CD14-positive monocyte (primary cell): ENCODE data around the gene CTAGE1. TPM values are rescaled to one million over a fixed set of nuclear protein-coding genes. Genes with fewer than 3 reads are reported as not detected.

Experiments
- DNase-seq, 3 donors: peaks; one replicate each; pipeline ENCODE4 v3.0.0-alpha.2; 2011 to 2022
- H2AFZ ChIP-seq: 2 replicates; pipeline ENCODE4 v1.6.0; 2012; ENCODE audit warnings: mild to moderate bottlenecking, low read depth, low read length, inconsistent platforms; ENCODE audit not compliant: insufficient read depth, poor library complexity, severe bottlenecking
- H3K27ac ChIP-seq, 2 donors: 1 replicate in 1 of 2; 2 replicates in 1 of 2; pipeline ENCODE4 v1.5.1; 2012 to 2013; ENCODE audit warnings: low read length in 2 of 2, control low read depth in 1 of 2, inconsistent platforms in 1 of 2, low read depth in 1 of 2, mild to moderate bottlenecking in 1 of 2
- H3K27me3 ChIP-seq, 2 donors: one replicate each; pipeline versions ENCODE4 v1.6.0 to v1.6.1; 2011 to 2013; ENCODE audit warnings: low read length in 2 of 2; ENCODE audit not compliant: control insufficient read depth in 2 of 2, insufficient read depth in 2 of 2
- H3K36me3 ChIP-seq, 2 donors: replicated peaks in 1 of 2; 1 replicate in 1 of 2; 2 replicates in 1 of 2; pipeline versions ENCODE4 v1.5.1 to v1.6.1; 2012 to 2013; ENCODE audit warnings: low read length in 2 of 2, control low read depth in 1 of 2, inconsistent platforms in 1 of 2, mild to moderate bottlenecking in 1 of 2; ENCODE audit not compliant: insufficient read depth in 2 of 2, control insufficient read depth in 1 of 2
- H3K4me1 ChIP-seq, 2 donors: 1 replicate in 1 of 2; 2 replicates in 1 of 2; pipeline versions ENCODE4 v1.5.1 to v1.6.1; 2012 to 2013; ENCODE audit warnings: low read length in 2 of 2, control low read depth in 1 of 2, inconsistent platforms in 1 of 2, mild to moderate bottlenecking in 1 of 2, moderate library complexity in 1 of 2; ENCODE audit not compliant: insufficient read depth in 2 of 2, control insufficient read depth in 1 of 2
- H3K4me2 ChIP-seq: replicated peaks from 2 replicates; pipeline ENCODE3; 2012; ENCODE audit warnings: low read length, moderate library complexity, mild to moderate bottlenecking; ENCODE audit not compliant: poor library complexity, severe bottlenecking; ENCODE audit errors: extremely low read depth
- H3K4me3 ChIP-seq, 3 experiments: fragments of 200-600 bp in 1 of 3; sonication (generic) in 1 of 3; replicated peaks in 1 of 3; 1 replicate in 2 of 3; 2 replicates in 1 of 3; pipeline ENCODE4 v1.5.1; 2011 to 2013; ENCODE audit warnings: low read length in 3 of 3, mild to moderate bottlenecking in 3 of 3, control low read depth in 2 of 3, low read depth in 2 of 3, inconsistent platforms in 1 of 3, moderate library complexity in 1 of 3
- H3K79me2 ChIP-seq: 2 replicates; pipeline ENCODE4 v1.6.0; 2012; ENCODE audit warnings: mild to moderate bottlenecking, control low read depth, inconsistent platforms, low read length, moderate library complexity; ENCODE audit not compliant: insufficient read depth
- H3K9ac ChIP-seq: 2 replicates; pipeline ENCODE4 v1.6.0; 2017; ENCODE audit warnings: low read length, mild to moderate bottlenecking; ENCODE audit not compliant: insufficient read depth, poor library complexity, severe bottlenecking
- H3K9me3 ChIP-seq, 2 donors: replicated peaks in 1 of 2; 1 replicate in 1 of 2; 2 replicates in 1 of 2; pipeline versions ENCODE4 v1.5.1 to v1.6.1; 2012 to 2013; ENCODE audit warnings: low read length in 2 of 2, control low read depth in 1 of 2; ENCODE audit not compliant: control insufficient read depth in 1 of 2, insufficient read depth in 1 of 2
- H4K20me1 ChIP-seq: 2 replicates; pipeline ENCODE4 v1.6.0; 2012; ENCODE audit warnings: mild to moderate bottlenecking, low read length, control low read depth, moderate library complexity; ENCODE audit not compliant: insufficient read depth
- H3K27ac Mint-ChIP-seq, 7 donors: one replicate each; pipeline ENCODE4 v1.8.0; 2020; ENCODE audit warnings: mild to moderate bottlenecking in 7 of 7, mixed read lengths in 7 of 7, moderate library complexity in 6 of 7, inconsistent platforms in 2 of 7
- H3K27me3 Mint-ChIP-seq, 3 donors: one replicate each; pipeline ENCODE4 v1.8.0; 2021 to 2022; ENCODE audit warnings: low read depth in 3 of 3, mild to moderate bottlenecking in 3 of 3, mixed read lengths in 3 of 3, moderate library complexity in 3 of 3, inconsistent platforms in 1 of 3
- H3K36me3 Mint-ChIP-seq, 2 donors: one replicate each; pipeline ENCODE4 v1.8.0; 2020; ENCODE audit warnings: mixed read lengths in 2 of 2, inconsistent platforms in 1 of 2, mild to moderate bottlenecking in 1 of 2
- H3K4me1 Mint-ChIP-seq: one replicate; pipeline ENCODE4 v1.8.0; 2020; ENCODE audit warnings: mild to moderate bottlenecking, mixed read lengths
- H3K4me3 Mint-ChIP-seq, 2 donors: one replicate each; pipeline ENCODE4 v1.8.0; 2020; ENCODE audit warnings: mild to moderate bottlenecking in 2 of 2, mixed read lengths in 2 of 2, moderate library complexity in 1 of 2
- H3K9me3 Mint-ChIP-seq, 7 donors: one replicate each; pipeline ENCODE4 v1.8.0; 2020 to 2022; ENCODE audit warnings: mixed read lengths in 7 of 7, mild to moderate bottlenecking in 6 of 7, moderate library complexity in 6 of 7, inconsistent platforms in 2 of 7
- CTCF ChIP-seq: fragments of 200-600 bp; IDR thresholded peaks from one replicate; pipeline ENCODE4 v1.8.0; 2022; ENCODE audit warnings: antibody characterized with exemption, mild to moderate bottlenecking
- WGBS: methylation state at CpG from one replicate; pipeline ENCODE4 v1.1.5; 2013; ENCODE audit warnings: missing lambda C conversion rate; ENCODE audit not compliant: insufficient coverage; 5-methylcytosine and 5-hydroxymethylcytosine counted together
- intact Hi-C, 2 donors: fragments of 100-400 bp; cut with micrococcal nuclease; formaldehyde crosslinking; loops; one replicate each; pipeline versions ENCODE4 v1.15.0 to v1.15.1; 2023
- polyA plus RNA-seq, 3 donors: library from polyadenylated mRNA; depleted of rRNA in 1 of 3; unstranded in 2 of 3; stranded (reverse) in 1 of 3; fragments of 300-500 nt in 2 of 3; fragments of >200 nt in 1 of 3; fragmentation: Illumina TruSeq in 2 of 3; gene quantifications; 1 replicate in 2 of 3; 2 replicates in 1 of 3; pipeline ENCODE4 v1.2.3, GENCODE V29; 2012 to 2021

Gene CTAGE1
- polyA plus RNA-seq, 3 donors = not detected

GRCh38 chr18:22439447-22439846 lies 21.7 kb upstream of the CTAGE1 start:
- H4K20me1 ChIP-seq = no peaks in the 10 kb centered on the region
- DNase-seq = no peak
- no peaks in the 10 kb centered on the region for H3K79me2 ChIP-seq
- H2AFZ ChIP-seq = no peak overlapping the region
- Mint-ChIP-seq H3K27ac (no peak overlapping the region), H3K9me3 (peaks cover 0 to 10% (median 3%) of the 10 kb centered on the region in 7 donors), H3K36me3 (no peaks in the 10 kb centered on the region), H3K4me1 (no peaks in the 10 kb centered on the region), H3K4me3 (no peak overlapping the region), H3K27me3 (peaks cover 0 to 2% (median 0%) of the 10 kb centered on the region in 3 donors)
- H3K27ac ChIP-seq = no peak overlapping the region
- no peak overlapping the region for H3K4me3 ChIP-seq
- H3K9me3 ChIP-seq = peaks cover 0 to 2% of the 10 kb centered on the region in 2 donors
- H3K4me1 ChIP-seq = no peaks in the 10 kb centered on the region
- H3K27me3 ChIP-seq = no peaks in the 10 kb centered on the region
- no peaks in the 10 kb centered on the region for H3K36me3 ChIP-seq
- intact Hi-C loops = no loop called here
- no peak overlapping the region for H3K4me2 ChIP-seq
- no peak overlapping the region for H3K9ac ChIP-seq
- no peak for TF ChIP-seq CTCF

- Histone ChIP-seq H2AFZ (no peak overlapping the region), H3K79me2 (no peaks in the 10 kb centered on the region), H3K27me3 (no peaks in the 10 kb centered on the region), H3K27ac (no peak overlapping the region), H3K4me1 (no peaks in the 10 kb centered on the region), H4K20me1 (no peaks in the 10 kb centered on the region), H3K9ac (no peak overlapping the region), H3K9me3 (peaks cover 0 to 2% of the 10 kb centered on the region in 2 donors), H3K4me2 (no peak overlapping the region), H3K36me3 (no peaks in the 10 kb centered on the region), H3K4me3 (no peak overlapping the region)
- intact Hi-C loops = no loop called here
- no peak for TF ChIP-seq CTCF
- Mint-ChIP-seq H3K27ac (no peak overlapping the region), H3K4me3 (no peak overlapping the region), H3K4me1 (no peaks in the 10 kb centered on the region), H3K9me3 (peaks cover 0 to 10% (median 5%) of the 10 kb centered on the region in 7 donors), H3K36me3 (no peaks in the 10 kb centered on the region), H3K27me3 (peaks cover 0 to 3% (median 0%) of the 10 kb centered on the region in 3 donors)
- WGBS = 100% methylated on average over 1 of the region's 4 CpGs
- DNase-seq = no peak
Observed at GRCh38 chr18:22436136-22436535, 18.4 kb upstream of the CTAGE1 start.
